Measurements from ENCODE around the gene ELF3.
"Not testable (repeated sequence)": the region's sequence is repeated elsewhere in the genome, so short reads cannot be mapped to it uniquely, and the experiment has no call there.

ELF3 gene

DNA sequence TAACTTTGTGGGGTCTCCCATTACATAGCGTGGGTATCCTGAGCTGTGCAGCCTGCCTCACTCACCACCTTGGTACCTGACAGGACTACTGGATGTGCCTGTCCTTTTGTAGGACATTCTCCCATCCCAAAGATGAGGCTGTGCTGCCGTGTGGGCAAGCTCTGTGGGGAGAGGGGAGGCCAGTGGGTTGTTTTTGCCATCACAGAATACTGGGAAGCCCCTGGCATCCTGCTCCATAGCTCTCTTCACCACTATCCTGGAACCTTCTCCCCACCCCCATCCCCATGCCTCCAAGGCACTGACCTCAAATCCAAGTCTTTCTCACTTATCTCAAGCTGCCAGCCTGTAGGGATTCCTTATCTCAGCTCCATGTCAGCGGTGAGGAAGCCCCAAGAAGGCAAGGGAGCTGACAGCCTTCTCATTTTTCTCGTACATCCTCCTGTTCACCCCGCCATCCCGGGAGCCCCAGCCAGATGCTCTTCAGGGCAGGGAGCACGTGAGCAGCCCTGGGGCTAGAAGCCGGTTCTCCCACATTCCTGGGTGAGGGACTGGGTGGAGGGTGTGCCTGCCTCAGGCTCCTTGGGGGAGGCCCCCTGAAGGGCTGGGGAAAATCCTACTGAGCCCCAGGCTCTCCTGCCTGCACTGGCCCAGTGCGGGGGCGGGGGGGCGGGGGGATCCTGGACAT lies 2.4 kb upstream of the ELF3 start:
- DNase-seq (ENCODE audit: low read depth, low spot score) = no peak

DNA sequence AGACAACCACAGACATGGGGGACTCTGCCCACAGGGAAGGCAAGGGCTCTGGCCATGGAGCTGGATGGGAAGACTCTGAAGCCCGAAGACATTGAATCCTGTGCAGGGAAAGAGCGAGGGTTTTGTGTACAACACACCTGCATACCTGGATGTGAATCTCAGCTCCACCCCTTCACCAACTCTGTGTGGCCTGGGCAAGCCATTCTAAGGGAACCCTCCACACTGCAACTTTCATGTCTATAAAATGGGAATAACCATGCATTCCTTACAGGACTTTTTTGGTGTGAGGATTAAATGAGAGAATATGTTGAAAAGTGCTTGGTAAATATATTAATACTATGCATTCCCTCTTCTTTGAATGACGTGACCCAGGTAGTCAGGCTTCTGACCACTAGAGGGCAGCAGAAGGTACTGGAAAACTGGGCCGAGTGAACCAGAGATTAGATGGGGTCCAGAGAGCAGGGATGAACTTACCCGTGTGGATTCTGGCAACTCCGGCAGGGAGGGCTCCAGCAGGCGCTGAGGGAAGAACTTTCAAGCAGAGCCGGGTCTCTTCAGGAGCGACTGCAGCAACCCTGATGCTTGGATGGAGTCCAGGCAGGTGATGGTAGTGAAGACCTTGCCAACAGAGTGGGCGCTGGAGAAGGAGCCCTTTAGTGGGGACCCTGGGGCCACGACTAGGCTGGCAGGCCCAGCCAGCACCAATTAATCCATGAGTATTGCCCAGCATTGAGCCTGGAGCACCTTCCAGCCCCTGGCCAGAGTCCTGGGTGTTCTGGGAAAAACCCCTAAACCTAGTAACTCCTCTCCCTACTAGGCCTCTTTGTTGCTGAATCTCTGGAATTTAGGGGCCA lies 834 bp upstream of the ELF3 start:
- peak; percentile 23 for DNase-seq (ENCODE audit: low read depth, low spot score)

DNA sequence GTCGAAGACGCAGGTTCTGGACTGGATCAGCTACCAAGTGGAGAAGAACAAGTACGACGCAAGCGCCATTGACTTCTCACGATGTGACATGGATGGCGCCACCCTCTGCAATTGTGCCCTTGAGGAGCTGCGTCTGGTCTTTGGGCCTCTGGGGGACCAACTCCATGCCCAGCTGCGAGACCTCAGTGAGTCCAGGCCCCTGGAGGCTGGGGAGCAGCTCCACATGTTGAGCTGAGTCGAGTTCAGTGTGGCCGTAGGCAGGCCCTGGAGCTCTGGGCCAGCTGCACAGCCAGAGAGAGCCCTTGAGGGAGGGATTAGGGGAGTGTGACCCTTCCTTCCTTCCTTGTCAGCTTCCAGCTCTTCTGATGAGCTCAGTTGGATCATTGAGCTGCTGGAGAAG lies 1.6 kb downstream of the ELF3 start:
- DNase-seq (ENCODE audit: low read depth, low spot score) = no peak

- no peak for DNase-seq (ENCODE audit: low read depth, low spot score)
Measured at GRCh38 chr1:202012544-202013478, 2.4 kb downstream of the ELF3 start.

- no peak for DNase-seq (ENCODE audit: low read depth, low spot score)
Measured at GRCh38 chr1:202013603-202014002, 3.2 kb downstream of the ELF3 start.

DNA sequence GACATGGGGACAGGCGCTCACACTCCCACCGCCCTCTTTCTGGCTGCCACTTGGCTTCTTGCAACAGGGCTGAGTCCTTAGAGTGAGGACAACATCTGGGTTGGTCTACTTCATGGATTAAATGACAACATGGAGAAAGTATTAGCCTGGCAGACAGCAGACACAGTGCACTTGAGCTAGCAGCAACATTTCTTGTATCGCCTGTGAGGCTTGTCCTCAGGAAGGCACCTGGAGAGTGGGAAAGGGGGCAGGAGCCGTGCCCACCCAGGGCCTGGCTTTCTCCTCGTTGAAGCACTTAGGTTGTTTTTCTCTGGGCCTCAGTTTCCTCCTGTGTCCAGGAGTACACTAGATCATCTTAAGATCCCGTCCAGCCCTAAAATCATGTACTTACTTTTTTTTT lies 3.7 kb downstream of the ELF3 start:
- DNase-seq (ENCODE audit: low read depth, low spot score) = no peak

- no peak for DNase-seq (ENCODE audit: low read depth, low spot score)
Measured at GRCh38 chr1:202014915-202015661, 4.7 kb downstream of the ELF3 start.

DNA sequence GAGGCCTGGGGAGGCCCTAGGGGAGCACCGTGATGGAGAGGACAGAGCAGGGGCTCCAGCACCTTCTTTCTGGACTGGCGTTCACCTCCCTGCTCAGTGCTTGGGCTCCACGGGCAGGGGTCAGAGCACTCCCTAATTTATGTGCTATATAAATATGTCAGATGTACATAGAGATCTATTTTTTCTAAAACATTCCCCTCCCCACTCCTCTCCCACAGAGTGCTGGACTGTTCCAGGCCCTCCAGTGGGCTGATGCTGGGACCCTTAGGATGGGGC lies 5.2 kb downstream of the ELF3 start:
- DNase-seq (ENCODE audit: low read depth, low spot score) = no peak

DNA sequence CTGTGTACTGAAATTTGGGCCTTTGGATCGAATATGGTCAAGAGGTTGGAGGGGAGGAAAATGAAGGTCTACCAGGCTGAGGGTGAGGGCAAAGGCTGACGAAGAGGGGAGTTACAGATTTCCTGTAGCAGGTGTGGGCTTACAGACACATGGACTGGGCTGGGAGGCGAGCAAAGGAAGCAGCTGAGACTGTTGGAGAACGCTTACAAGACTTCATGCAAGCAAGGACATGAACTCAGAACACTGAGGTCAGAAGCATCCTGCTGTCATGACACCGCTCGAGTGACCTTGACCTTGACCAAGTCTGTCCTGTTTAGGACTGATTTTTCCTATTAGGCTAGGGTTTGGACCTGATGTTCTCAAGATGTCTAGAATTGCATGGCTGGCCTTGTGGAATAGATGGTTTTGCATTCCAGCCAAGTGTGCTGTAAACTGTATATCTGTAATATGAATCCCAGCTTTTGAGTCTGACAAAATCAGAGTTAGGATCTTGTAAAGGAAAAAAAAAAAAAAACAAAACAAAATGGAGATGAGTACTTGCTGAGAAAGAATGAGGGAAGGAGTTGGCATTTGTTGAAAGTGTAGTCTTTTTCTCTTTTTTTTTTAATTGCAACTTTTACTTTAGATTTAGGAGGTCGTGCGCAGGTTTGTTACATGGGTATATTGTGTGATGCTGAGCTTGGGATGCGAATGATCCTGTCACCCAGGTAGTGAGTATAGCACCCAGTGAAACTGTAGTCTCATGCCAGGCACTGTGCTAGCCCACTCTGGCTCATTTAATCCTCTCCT lies 5.8 kb downstream of the ELF3 start:
- no peak for DNase-seq (ENCODE audit: low read depth, low spot score)

- no peak for DNase-seq (ENCODE audit: low read depth, low spot score)
Measured at GRCh38 chr1:202016811-202017748, 6.7 kb downstream of the ELF3 start.

- no peak for DNase-seq (ENCODE audit: low read depth, low spot score)
Measured at GRCh38 chr1:202017749-202018467, 7.5 kb downstream of the ELF3 start.

DNA sequence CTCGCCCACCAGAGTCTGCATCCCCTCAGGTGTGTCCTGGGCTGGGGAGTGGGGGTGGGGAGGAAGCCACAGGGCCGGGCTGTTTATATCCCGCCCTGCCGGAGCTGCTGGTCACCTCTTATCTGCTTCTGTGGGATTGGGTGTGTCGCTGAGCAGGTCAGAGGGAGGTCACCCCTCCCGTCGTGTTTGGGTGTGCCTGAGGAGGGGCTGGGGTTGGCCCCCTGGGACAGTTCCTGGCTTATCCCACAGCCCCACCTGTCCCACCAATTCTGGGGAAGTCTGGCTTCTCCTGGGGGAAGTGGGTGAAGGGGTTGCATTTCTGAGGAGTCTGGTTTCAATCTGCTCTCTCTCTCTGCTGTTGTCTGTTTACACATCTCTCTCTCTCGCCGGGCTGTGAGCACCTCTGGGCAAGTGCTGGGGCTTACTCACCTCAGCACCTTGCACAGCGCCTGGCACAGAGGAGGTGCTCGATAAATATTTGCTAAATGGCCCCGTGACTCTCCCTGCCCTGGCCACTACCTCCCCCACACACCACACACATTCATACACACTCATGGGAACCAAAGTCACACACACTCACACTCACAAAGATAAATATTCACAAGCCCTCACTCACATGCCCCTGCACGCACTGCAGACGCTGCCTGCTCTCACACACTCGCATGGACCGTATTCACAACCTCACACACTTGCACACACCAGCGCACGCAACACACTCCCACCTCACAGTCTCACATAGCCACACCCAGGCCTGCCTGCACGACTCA lies 8.3 kb downstream of the ELF3 start:
- DNase-seq (ENCODE audit: low read depth, low spot score) = no peak

DNA sequence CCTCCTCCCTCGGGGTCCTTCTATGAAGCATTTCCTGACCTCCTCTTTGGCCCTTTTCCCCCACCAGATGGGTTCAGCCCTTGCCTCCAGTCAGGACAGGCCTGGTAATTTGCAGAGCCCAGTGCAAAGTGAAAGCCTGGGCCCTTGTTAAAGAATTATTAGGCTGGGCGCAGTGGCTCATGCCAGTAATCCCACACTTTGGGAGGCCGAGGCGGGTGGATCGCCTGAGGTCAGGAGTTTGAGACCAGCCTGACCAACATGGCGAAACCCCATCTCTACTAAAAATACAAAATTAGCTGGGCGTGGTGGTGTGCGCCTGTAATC lies 8.8 kb downstream of the ELF3 start:
- DNase-seq (ENCODE audit: low read depth, low spot score) = not testable (repeated sequence)

GRCh38 chr1:202023001-202023433 lies 12.6 kb downstream of the ELF3 start:
- no peak for DNase-seq (ENCODE audit: low read depth, low spot score)

DNA sequence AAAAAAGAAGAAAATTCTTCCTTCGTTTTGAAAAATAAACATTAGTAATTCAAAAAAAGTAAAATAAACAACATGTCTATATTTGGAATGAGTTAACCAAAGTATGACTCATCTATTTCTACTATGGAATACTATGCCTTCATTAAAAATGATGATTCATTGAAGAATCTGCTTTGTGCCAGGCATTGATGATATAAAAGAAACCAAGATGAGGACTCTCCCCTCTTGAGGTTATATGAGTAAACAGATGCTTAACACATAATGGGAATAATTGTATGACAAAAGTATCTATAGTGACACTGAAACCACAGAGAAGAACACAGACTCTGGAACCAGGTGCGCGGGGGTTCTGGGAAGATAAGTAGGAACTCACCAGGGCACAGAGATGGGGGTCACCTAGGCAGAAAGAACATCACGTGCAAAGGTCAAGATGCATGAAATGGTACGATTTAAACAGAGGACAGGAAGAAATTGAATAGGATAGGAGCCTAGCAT lies 18.8 kb downstream of the ELF3 start:
- DNase-seq (ENCODE audit: low read depth, low spot score) = no peak

DNA sequence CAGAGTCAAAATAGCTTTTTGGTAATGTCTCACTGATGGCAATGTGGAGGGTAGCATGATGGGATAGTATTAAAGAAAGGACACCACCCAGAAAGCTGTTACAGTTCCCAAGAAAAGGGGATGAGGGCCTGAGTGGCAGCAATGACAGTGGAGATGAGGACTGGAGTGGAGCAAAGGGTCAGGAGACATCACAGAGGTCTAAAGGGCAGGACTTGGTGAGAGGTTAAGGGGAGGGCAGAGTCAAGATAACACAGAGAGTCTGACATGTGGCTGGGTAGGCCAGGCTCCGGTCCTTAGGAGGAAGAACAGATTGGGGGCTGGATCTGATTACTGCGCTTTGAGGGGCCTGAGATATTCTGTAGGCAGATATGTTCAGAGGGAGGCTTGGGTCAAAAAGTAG lies 19.3 kb downstream of the ELF3 start:
- no peak for DNase-seq (ENCODE audit: low read depth, low spot score)

GRCh38 chr1:202031796-202032195 lies 21.4 kb downstream of the ELF3 start:
- DNase-seq (ENCODE audit: low read depth, low spot score) = no peak

GRCh38 chr1:202034149-202034682 lies 23.8 kb downstream of the ELF3 start:
- no peak for DNase-seq (ENCODE audit: low read depth, low spot score)
